ENCODE results near the gene HM13. TPM values are rescaled to one million over a fixed set of nuclear protein-coding genes. Genes with fewer than 3 reads are reported as not detected.

The HM13 gene
- total and polyA plus RNA-seq, 2 of the 13 experiments (the other 11 are each of a cell fraction or from before 2014, with no cell fraction given), result 118 to 243 TPM

GRCh38 chr20:31514154-31515071 lies at the start of gene HM13 (continued):
- TF ChIP-seq ZBTB46 (CRISPR knock-in tag; IDR thresholded peaks at IDR 0.05; ENCODE audit: borderline replicate concordance), result 0 out of 2 replicates have a peak, but pooled peaks have one; percentile 83
- peak; percentile 96 for TF ChIP-seq ZNF607 (CRISPR knock-in tag; IDR thresholded peaks at IDR 0.05; ENCODE audit: borderline replicate concordance)
- TF ChIP-seq TBL1XR1 (IDR thresholded peaks at IDR 0.05; ENCODE audit: borderline replicate concordance, low read length, partially characterized antibody), result peak; percentile 38
- TF ChIP-seq ZSCAN5A (CRISPR knock-in tag; IDR thresholded peaks at IDR 0.05; ENCODE audit: borderline replicate concordance), result no peak
- peak; percentile 97 for TF ChIP-seq HOXA5 (CRISPR knock-in tag; IDR thresholded peaks at IDR 0.05)
- peak; percentile 67 for TF ChIP-seq ZNF256 (CRISPR knock-in tag; conservative IDR thresholded peaks at IDR 0.05)
- peak; percentile 91 for TF ChIP-seq E2F1 (CRISPR knock-in tag; IDR thresholded peaks at IDR 0.05)
- peak; percentile 31; the same call in 1 of the 2 replicates for TF ChIP-seq RXRB (CRISPR knock-in tag; IDR thresholded peaks at IDR 0.05; ENCODE audit: borderline replicate concordance)
- no peak for TF ChIP-seq ATF1 (CRISPR knock-in tag; IDR thresholded peaks at IDR 0.05)
- peak; percentile 61; the same call in 1 of the 2 replicates for TF ChIP-seq CBFB (CRISPR knock-in tag; IDR thresholded peaks at IDR 0.05)
- peak; percentile 85 for TF ChIP-seq ZMYM4 (CRISPR knock-in tag; IDR thresholded peaks at IDR 0.05)
- TF ChIP-seq ATRX (CRISPR knock-in tag; IDR thresholded peaks at IDR 0.05; ENCODE audit: borderline replicate concordance), result no peak
- TF ChIP-seq MYPOP (CRISPR knock-in tag; IDR thresholded peaks at IDR 0.05), result peak; percentile 96
- peak; percentile 99 for TF ChIP-seq CCDC6 (CRISPR knock-in tag; IDR thresholded peaks at IDR 0.05)
- no peak for TF ChIP-seq HMG20B (CRISPR knock-in tag; conservative IDR thresholded peaks at IDR 0.05)
- no peak for TF ChIP-seq THRA (CRISPR knock-in tag; IDR thresholded peaks at IDR 0.05; ENCODE audit: borderline replicate concordance)
- TF ChIP-seq ZNF75D (CRISPR knock-in tag; IDR thresholded peaks at IDR 0.05; ENCODE audit: borderline replicate concordance), result 0 out of 2 replicates have a peak, but pooled peaks have one; percentile 50
- TF ChIP-seq SIX4 (CRISPR knock-in tag; IDR thresholded peaks at IDR 0.05), result peak; percentile 41
- peak; percentile 67 for TF ChIP-seq HCFC1 (IDR thresholded peaks at IDR 0.05; ENCODE audit: low read depth, low read length)
- peak; percentile 97 for TF ChIP-seq ZNF83 (CRISPR knock-in tag; IDR thresholded peaks at IDR 0.05; ENCODE audit: borderline replicate concordance)
- no peak for TF ChIP-seq SMC3 (IDR thresholded peaks at IDR 0.05; ENCODE audit: low read length)

All from HepG2 (cell line).